ENCODE measurements around the gene TNRC6A.
"Not testable (repeated sequence)": the region's sequence is repeated elsewhere in the genome, so short reads cannot be mapped to it uniquely, and the experiment has no call there.

TNRC6A gene

DNA sequence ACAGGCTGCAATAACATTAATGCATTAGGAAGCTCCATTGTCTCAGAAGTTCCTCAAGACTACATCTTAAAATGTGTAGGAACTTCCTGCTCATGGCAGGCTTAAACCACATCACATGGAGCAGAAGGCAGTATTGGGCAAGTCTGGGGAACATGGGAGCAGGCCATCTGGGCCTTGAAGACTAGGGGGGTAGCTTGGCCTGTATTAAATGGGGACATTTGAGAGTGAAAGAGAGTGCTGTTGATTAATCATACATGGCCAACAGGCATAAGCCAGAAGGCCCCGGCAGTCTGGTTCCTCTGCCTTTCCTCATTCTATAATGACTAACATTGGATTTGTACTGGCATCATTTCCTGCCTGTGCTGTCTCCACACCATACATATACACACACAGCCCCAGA is 91.1 kb downstream of the TNRC6A start:
- no peak for DNase-seq

DNA sequence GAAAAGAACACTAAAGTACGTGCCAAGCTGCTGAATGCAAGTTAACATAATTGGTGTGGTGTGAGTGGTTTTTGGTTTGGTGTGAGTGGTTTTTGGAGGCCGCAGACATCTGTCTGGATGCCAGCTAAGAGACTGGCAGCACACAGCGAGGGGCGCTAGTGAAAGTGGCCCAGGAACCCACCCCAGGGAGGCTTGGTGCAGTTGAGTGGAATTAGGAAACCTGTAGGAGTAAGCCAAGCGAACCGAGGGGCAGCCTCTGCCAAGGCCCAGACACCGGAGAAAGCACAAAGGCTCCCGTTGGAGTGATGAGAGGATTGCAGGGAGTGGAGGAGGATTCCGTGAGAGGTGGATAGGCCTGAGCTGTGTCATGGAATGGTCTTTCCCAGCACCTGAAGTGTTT is 91.7 kb downstream of the TNRC6A start:
- DNase-seq: no peak

DNA sequence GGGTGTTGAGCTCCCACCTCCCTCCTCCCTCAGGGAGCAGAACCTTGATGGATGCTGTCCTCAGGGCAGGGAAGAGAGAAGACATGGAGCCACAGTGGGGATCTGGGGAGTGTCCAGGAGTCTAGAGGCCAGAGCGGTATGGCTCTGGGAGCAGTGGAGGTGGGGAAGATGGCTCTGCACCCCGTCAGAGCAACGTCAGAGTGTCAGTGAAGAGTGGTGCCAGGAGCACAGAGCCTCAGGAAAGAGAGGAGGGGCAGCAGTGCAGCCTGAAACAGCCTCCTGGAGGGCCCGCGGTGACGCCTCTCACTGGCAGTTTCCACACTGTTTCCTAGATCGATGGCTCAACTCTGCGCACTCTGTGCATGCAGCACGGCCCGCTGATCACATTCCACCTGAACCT is 93.1 kb downstream of the TNRC6A start:
- no peak for DNase-seq

DNA sequence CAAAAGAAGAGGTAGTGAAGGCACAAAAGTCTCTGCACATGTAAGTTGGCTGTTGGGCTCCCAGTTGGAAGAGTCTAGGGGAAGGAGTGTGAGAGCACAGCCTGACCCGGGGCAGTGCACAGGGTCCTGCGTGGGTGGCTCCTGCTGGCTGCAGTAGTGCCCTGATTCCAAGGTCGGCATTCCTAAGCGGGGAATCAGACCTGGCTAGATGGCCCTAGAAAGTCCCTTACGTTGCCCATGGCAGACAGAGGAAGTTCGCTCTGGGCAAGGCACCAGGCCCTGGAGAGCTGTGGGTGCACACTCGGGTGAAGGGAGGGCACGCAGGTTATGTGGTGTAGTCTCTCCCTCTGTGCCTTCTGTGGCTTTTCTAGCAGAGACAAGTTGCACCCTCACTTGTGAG is 93.5 kb downstream of the TNRC6A start:
- DNase-seq: no peak

DNA sequence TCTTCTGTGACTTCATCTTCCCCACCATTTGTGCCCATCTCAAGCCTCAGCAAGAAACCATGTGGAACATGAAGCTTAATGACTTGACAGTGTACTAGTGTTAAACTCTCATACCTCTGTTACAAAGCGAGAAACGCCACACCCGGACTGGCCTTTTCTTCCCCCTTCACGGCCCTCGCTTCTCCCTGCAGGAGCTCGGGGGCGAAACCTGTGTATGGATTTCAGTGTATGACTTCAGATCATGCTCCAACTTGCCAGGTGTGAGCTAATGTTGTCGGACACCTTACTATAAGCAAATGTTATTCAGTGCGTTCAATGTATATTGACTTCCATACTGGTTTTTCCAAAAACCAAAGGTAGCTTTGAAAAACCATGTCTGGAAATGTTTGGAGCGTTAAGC is 96.2 kb downstream of the TNRC6A start:
- no peak for DNase-seq

DNA sequence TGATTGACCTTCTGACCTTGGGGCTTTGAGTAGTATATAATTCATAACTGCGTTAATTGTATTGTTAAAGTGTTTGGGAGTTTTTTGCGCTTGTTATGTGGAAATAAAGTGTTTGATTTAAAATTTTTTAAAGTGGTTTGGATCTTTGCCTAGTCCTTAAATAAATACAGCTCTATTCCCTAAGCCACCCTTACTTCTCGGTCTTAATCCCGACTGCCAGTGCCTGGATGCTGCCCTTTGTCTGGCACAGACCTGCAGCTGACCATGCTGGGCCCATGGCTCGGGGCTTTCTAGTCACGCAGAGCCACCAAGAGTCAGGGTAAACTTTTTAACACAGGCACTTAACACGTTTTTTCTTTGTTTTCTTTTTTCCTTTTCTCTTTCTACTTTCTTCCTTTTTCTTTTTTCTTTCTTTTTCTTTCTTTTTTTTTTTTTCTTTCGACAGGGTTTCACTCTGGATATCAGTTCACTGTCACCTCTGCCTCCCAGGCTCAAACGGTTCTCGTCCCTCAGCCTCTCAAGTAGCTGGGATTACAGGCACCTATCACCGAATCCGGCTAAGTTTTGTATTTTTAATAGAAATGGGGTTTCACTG is 96.7 kb downstream of the TNRC6A start:
- no peak for DNase-seq

DNA sequence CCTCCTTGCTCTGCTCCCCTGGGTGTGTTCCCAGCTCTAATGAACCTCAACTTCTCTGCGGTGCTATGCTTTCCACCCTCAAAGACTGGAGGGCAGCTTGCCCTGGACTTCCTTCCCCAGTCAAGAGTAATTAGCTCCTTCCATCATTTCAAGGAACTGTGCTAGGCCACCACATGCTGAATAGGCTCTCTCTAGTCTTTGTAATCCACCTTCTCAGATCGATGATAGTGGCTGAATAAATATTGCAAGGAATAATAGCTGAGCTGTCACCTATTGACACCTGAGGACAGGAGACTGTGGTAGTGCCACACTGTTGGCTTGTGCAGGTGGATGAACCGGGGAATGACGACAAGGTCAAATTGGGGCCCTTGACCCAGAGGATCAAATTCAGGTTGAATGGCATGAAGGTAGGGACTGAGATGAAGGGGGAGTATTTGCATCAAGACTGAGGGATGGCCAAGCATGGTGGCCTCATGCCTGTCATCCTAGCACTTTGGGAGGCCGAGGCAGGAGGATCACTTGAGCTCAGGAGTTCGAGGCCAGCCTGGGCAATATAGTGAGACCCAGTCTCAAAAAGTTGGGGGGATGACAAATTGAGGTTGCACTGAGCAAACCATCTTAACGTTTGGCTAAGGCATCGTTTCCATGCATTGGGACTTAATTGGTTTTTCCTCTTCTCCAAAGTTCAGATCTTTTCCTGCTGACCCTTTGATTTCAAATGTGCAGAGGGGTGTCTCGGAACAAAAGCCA is 97.5 kb downstream of the TNRC6A start:
- no peak for DNase-seq

DNA sequence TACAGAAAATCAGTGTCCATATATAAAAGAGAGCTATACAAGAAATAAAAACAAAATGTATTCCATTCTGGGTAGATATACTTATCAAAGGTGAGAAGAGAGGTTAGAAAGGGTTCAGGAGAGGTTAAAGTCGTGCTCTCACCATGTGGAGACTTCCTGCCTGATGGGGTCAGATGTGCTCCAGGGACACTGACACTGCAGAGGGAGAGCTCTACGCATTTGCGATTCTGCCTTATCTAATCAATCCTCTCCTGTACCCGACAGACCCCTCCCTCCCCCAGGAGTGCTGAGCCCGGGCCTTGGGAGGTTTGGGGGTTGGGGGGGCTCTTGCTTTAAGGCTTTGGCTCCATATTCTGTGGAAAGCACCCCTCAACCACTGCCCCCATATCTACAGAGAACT is 99.7 kb downstream of the TNRC6A start:
- no peak for DNase-seq

DNA sequence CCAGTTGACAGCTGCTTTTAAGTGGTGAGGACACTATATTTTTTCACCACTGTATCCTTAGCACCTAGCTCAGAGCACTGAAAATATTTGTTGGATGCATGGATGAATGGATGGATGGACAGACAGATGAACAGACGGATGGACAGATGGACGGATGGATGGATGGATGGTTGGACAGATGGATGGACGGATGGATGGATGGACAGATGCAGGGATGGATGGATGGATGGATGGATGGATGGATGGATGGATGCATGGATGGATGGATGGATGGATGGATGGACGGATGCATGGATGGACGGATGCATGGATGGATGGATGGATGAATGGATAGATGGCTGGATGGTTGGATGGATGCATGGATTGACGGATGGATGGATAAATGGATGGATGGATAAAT is 103.9 kb downstream of the TNRC6A start:
- DNase-seq: no peak

DNA sequence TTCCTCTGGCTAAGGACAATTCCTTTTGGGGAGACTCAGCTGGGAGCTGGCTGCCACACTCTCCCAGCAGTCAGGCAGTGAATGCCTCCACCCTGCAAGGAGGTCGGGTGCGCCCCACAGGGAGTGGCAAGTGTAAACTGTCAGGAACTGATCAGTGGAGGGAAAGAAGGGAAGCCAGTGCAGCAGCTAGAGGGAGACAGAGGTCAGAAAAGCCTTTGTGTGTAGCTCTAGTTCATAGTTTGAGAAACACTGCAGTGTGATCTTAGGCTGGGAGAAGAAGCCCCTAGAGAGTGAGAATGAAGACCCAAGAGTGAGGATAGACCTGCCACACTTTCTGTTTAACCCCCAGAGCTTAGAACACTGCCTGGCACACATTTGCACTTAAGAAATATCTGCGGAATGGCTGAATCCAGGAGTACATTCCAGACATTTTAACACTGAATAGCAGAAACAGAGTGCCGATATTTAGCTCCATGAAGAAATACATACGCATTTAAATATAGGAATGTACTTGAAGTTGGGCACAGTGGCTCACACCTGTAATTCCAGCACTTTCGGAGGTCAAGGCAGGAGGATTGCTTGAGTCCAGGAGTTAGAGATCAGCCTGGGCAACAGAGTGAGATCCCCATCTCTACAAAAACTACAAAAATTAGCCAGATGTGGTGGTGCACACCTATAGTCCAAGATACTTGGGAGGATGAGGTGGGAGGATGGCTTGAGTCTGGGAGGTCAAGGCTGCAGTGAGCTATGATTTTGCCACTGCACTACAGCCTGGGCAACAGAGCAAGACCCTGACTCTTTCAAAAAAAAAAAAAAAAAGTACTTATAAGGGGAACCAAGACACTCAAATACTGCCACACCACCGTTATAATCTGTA is 105.2 kb downstream of the TNRC6A start:
- no peak for DNase-seq

DNA sequence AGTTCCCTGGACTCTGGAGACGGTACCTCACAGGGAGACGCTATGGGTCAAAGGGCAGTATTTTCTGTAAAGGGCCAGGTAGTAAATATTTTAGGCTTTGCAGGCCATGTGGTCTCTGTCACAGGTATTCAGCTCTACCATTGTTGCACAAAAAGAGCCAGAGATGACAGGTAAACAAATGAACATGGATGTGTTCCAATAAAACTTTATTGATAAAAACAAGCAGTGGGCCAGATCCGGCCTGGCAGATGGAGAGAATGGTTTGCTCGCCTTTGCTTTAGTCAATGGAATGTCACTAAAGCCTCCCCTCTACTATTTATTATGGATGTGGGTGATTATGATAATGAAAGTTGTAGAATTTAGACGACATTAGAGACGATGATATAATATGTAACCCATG is 107.4 kb downstream of the TNRC6A start:
- no peak for DNase-seq

DNA sequence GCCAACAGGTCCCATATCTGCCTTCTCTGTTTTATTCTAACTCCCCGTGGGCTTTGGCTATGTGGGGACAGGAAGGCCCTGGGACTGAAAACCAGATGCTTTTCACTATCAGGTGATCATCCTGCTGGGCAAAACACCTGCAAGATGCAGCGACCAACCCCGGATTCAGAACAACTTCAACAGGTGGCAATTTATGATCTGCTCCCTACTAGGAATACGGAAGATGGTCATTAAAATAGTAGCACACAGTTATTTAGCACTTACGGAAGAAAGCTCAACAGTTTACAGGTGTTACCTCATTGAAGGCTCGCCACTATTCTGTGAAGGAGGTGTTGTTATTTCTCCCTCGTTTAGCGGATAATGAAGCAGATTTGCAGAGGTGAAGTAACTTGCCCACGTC is 108.5 kb downstream of the TNRC6A start:
- DNase-seq: no peak

DNA sequence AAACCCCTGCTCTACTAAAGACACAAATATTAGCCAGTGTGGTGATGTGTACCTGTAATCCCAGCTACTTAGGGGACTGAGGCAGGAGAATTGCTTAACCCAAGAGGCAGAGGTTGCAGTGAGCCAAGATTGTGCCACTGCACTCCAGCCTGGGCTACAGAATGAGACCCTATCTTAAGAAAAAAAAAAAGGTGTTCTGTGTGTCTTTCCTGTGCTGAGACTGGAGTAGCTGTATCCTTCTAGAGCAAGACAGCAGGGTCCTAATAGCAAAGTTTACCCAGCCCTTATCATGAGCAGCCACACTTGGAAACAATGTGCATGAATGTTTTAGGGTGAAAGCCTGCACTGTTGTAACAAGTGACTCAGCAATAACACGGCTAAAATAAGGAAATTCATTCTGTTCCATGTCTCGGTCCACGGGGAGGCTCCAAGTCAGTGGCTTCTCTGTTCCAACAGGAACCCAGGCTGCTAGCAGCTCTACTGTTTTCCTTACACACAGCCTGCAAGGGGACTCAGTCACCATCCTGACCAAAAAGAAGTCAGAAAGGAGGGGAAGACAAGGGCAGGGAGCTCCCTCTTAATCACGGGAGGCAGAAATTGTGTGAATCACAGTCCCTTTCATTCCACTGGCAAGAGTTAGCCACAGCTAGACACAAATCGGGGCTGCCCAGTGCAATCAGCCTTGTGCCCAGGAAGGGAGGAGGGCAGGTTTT is 109.3 kb downstream of the TNRC6A start:
- no peak for DNase-seq

DNA sequence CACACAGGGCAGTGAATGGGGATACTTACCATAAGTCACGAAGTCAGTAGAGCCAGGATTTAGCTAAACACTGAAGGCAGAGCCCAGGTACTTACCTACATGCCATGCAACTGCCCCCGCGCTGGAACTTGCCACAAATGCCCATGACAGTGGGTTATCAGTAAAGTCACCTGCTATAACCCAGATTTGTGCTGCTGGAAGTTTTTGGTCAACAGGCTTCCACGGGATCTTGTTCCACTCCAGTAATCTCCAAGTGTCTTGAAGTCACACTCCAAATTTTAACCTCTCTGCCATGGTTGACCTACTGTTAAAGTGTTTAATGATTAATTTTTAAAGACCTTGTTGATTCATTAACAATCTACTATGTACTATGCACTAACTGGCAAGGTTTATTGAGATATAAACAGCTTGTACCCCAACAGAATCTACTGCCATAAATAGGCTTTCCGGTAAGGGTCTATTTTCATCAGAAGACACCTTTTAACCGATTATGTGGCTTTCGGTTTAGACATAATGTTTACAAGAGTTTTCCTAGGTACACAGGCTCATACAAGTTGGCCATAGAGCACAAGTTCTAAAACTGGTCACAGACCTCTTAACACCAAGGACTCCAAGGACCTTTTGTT is 110.0 kb downstream of the TNRC6A start:
- no peak for DNase-seq

DNA sequence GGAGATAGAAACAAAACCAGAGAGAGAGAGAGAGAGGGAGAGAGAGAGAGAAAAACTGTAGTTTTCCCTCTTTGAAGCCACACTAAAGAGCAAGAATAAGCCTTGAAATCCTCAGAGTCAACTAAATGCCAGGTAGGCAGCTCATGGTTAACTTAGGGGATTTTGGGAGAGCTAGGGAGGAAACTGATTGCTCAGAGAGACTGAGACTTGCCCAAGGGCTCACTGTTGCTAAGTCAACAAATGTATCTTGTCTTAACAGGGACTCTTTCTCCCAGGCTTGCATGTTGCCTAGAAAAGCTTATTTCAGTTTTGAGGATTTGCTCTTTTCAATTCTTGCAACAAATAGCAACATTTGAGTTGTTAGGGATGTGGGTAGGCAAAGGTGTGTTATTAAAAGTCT is 111.8 kb downstream of the TNRC6A start:
- no peak for DNase-seq

DNA sequence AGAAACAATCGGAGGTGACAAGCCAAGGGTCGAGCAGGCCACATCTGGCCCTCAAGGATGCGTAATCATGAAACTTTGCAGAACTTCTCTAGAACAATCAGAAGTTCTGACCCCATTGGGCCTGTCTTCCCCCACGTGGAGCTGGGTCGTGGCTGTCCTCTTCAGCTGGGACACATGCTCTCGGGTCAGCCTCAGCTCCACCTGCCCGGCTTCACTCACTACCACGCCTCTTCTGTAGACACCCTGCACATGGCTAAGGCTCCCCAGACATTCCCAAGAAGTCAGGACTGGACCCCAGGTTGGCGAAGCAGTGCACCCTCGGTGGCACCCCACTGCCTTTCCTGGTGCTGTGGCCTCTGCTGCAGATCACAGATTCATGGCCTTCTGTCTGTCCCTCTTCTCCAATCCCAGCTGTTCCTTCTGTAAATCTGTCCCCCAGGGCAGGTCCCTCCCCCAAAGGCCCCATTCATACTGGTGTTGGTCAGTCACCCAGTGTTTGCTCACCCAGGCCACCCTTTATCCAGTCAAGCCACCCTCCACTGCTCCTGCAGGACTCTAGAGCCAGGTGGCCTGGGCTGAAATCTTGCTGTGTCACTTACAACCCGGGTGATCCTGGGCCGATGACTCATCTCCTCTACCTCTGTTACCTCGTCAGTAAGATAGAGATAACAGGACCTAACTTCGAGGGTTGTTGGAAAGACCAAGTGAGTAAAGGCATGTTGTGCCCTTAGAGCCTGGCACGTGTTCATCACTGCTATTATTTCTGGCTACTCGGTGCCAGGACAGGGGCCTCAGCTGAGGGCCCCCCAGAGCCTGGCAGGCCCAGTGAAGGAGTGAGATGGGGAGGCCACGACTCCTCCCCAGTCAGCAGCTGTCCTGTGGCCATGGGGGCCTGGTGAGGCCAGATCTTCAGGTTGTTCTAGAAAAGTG is 114.9 kb downstream of the TNRC6A start:
- no peak for DNase-seq

DNA sequence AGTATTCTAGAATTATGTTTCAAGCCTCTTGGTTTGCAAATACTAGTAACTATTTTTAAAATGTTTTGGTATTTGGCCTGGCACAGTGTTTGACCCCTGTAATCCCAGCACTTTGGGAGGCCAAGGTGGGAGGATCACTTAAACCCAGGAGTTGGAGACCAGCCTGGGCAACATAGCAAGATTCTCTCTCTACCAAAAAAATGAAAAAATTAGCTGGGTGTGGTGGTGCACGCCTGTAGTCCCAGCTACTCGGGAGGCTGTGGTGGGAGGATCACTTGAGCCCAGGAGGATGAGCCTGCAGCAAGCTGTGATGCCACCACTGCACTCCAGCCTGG is 115.5 kb downstream of the TNRC6A start:
- not testable (repeated sequence) for DNase-seq

DNA sequence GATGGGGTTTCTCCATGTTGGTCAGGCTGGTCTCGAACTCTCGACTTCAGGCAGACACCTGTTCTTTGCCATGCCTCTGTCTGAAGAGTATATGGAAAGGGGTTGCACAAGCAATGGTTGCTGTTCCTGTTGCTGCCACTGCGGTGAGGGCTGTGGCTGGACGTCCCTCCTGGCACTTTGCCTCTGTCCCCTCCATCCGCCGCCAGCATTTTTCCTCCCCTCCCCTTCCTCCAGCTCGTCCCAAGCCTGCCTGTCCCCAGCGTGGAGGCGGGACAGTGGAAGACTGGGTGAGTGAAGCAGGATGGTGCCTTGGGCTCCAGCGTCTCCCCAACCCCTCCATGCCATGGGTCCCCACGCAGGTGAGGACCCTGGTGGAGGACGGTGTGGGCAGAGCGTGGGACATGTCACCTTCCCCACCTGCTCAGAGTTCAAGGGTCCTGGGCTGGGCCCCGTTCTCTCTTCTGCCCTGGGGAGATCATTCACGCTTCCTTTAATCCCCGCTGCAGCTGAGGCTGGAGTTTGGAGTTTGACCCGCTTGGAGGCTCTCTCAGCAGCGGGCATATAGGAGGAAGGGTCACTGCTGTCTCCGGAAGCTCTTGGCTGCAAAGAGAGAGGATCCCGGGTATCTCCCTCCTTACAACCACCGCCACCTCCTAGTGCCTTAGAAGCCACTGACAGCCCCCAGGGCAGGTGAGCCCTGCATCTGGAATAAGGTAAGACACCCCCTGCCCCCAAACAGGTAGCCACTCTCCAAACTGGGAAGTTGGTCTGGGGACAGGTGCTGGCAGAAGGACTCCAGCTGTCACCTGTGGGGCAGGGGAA is 116.5 kb downstream of the TNRC6A start, which contains the start of gene SLC5A11:
Gene SLC5A11 (plus strand): TSS at position 238 of the 822 bp plus-strand sequence. CDS start 12,681 bp downstream, outside the sequence.
- DNase-seq: no peak

DNA sequence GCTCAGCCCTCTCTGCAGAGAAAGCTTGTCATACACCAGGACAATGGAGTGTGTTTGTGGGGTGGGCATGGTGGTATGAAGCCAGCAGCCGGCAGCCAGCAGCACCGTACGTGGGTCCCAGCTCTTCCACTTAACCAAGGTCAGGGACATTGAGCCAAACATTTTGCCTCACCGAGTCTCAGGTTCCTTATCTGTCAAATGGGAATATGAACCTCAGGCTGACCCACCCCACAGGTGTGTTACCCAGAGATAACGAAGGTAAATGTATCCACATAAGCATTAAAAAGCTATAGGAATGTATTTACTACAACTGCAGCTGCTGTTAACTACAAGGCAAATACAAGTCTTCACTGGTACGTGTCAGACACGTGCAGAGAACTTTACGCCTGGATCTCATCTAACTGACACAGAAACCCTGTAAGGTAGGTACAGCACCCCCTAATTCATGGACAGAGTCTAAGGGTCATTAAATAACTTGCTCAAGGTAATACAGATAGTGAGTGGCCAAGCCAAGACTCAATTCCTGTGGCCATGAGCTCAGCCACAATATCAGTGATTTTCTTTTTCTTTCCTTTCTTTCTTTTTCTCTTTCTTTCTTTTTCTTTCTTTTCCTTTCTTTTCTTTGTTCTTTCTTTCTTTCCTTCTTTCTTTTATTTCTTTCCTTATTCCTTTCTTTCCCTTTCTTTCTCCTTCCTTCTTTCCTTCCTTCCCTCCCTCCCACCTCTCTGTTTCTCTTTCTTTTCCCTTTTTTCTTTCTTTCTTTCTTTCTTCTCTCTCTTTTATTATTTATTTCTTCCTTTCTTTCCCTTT is 117.3 kb downstream of the TNRC6A start:
- DNase-seq: no peak

DNA sequence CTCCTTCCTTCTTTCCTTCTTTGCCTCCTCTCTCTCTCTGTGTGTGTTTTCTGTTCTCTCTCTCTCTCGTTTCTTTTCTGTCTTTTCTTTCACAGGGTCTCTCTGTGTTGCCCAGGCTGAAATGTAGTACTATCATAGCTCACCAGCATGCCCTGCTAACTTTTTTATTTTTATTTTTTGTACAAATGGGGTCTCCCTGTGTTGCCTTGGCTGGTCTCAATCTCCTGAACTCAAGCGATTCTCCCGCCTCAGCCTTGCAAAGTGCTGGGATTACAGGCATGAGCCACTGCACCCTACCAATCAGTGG is 117.9 kb downstream of the TNRC6A start:
- DNase-seq: no peak
